Measurements from ENCODE around the gene MYH15.

The MYH15 gene

GRCh38 chr3:108493862-108494261 is 16.5 kb downstream of the MYH15 start:
- Histone ChIP-seq H3K4me3 (ENCODE audit: low read depth, low read length) (no peak overlapping the region), H3K4me1 (ENCODE audit: control insufficient read depth, insufficient read depth, low read length) (no peaks in the 10 kb centered on the region), H3K9ac (ENCODE audit: low read depth, low read length) (no peak overlapping the region), H3K27ac (ENCODE audit: low read depth, low read length) (no peak overlapping the region), H3K27me3 (ENCODE audit: control insufficient read depth, insufficient read depth, low read length) (no peaks in the 10 kb centered on the region), H3K9me3 (ENCODE audit: control insufficient read depth, insufficient read depth, low read length) (no peaks in the 10 kb centered on the region), H3K36me3 (ENCODE audit: control insufficient read depth, insufficient read depth, low read length) (no peaks in the 10 kb centered on the region)

- Histone ChIP-seq H3K9ac (ENCODE audit: low read depth, low read length) (no peak overlapping the region), H3K36me3 (ENCODE audit: control insufficient read depth, insufficient read depth, low read length) (no peaks in the 10 kb centered on the region), H3K27me3 (ENCODE audit: control insufficient read depth, insufficient read depth, low read length) (no peaks in the 10 kb centered on the region), H3K9me3 (ENCODE audit: control insufficient read depth, insufficient read depth, low read length) (no peaks in the 10 kb centered on the region), H3K4me1 (ENCODE audit: control insufficient read depth, insufficient read depth, low read length) (peaks cover 9% of the 10 kb centered on the region), H3K4me3 (ENCODE audit: low read depth, low read length) (no peak overlapping the region), H3K27ac (ENCODE audit: low read depth, low read length) (no peak overlapping the region)
Observed at GRCh38 chr3:108491456-108491855, 18.9 kb downstream of the MYH15 start.

GRCh38 chr3:108489776-108490175 is 20.6 kb downstream of the MYH15 start:
- H3K9ac ChIP-seq (ENCODE audit: low read depth, low read length), result no peak overlapping the region
- H3K27me3 ChIP-seq (ENCODE audit: control insufficient read depth, insufficient read depth, low read length), result no peaks in the 10 kb centered on the region
- no peak overlapping the region for H3K4me3 ChIP-seq (ENCODE audit: low read depth, low read length)
- no peaks in the 10 kb centered on the region for H3K9me3 ChIP-seq (ENCODE audit: control insufficient read depth, insufficient read depth, low read length)
- H3K4me1 ChIP-seq (ENCODE audit: control insufficient read depth, insufficient read depth, low read length), result peaks cover 25% of the 10 kb centered on the region
- H3K36me3 ChIP-seq (ENCODE audit: control insufficient read depth, insufficient read depth, low read length), result no peaks in the 10 kb centered on the region
- H3K27ac ChIP-seq (ENCODE audit: low read depth, low read length), result no peak overlapping the region

- no peaks in the 10 kb centered on the region for H3K27me3 ChIP-seq (ENCODE audit: control insufficient read depth, insufficient read depth, low read length)
- no peaks in the 10 kb centered on the region for H3K9me3 ChIP-seq (ENCODE audit: control insufficient read depth, insufficient read depth, low read length)
- no peak overlapping the region for H3K4me3 ChIP-seq (ENCODE audit: low read depth, low read length)
- no peak overlapping the region for H3K9ac ChIP-seq (ENCODE audit: low read depth, low read length)
- H3K4me1 ChIP-seq (ENCODE audit: control insufficient read depth, insufficient read depth, low read length), result peaks cover 27% of the 10 kb centered on the region
- H3K36me3 ChIP-seq (ENCODE audit: control insufficient read depth, insufficient read depth, low read length), result no peaks in the 10 kb centered on the region
- no peak overlapping the region for H3K27ac ChIP-seq (ENCODE audit: low read depth, low read length)
Observed at GRCh38 chr3:108488631-108489030, 21.8 kb downstream of the MYH15 start.

- H3K36me3 ChIP-seq (ENCODE audit: control insufficient read depth, insufficient read depth, low read length), result no peaks in the 10 kb centered on the region
- H3K9me3 ChIP-seq (ENCODE audit: control insufficient read depth, insufficient read depth, low read length), result no peaks in the 10 kb centered on the region
- no peaks in the 10 kb centered on the region for H3K27me3 ChIP-seq (ENCODE audit: control insufficient read depth, insufficient read depth, low read length)
- H3K4me1 ChIP-seq (ENCODE audit: control insufficient read depth, insufficient read depth, low read length), result peaks cover 27% of the 10 kb centered on the region
- H3K27ac ChIP-seq (ENCODE audit: low read depth, low read length), result no peak overlapping the region
- H3K9ac ChIP-seq (ENCODE audit: low read depth, low read length), result no peak overlapping the region
- no peak overlapping the region for H3K4me3 ChIP-seq (ENCODE audit: low read depth, low read length)
Observed at GRCh38 chr3:108487439-108487838, 23.0 kb downstream of the MYH15 start.

GRCh38 chr3:108486941-108487340 is 23.5 kb downstream of the MYH15 start:
- Histone ChIP-seq H3K27ac (ENCODE audit: low read depth, low read length) (no peak overlapping the region), H3K4me1 (ENCODE audit: control insufficient read depth, insufficient read depth, low read length) (peaks cover 27% of the 10 kb centered on the region), H3K4me3 (ENCODE audit: low read depth, low read length) (no peak overlapping the region), H3K9me3 (ENCODE audit: control insufficient read depth, insufficient read depth, low read length) (no peaks in the 10 kb centered on the region), H3K9ac (ENCODE audit: low read depth, low read length) (no peak overlapping the region), H3K27me3 (ENCODE audit: control insufficient read depth, insufficient read depth, low read length) (no peaks in the 10 kb centered on the region), H3K36me3 (ENCODE audit: control insufficient read depth, insufficient read depth, low read length) (no peaks in the 10 kb centered on the region)

- Histone ChIP-seq H3K27ac (ENCODE audit: low read depth, low read length) (no peak overlapping the region), H3K4me3 (ENCODE audit: low read depth, low read length) (no peak overlapping the region), H3K27me3 (ENCODE audit: control insufficient read depth, insufficient read depth, low read length) (no peaks in the 10 kb centered on the region)
Observed at GRCh38 chr3:108486338-108486737, 24.1 kb downstream of the MYH15 start.

GRCh38 chr3:108485146-108485545 is 25.2 kb downstream of the MYH15 start:
- Histone ChIP-seq H3K27ac (ENCODE audit: low read depth, low read length) (peak overlapping the region; percentile 73), H3K4me1 (ENCODE audit: control insufficient read depth, insufficient read depth, low read length) (peaks cover 27% of the 10 kb centered on the region), H3K4me3 (ENCODE audit: low read depth, low read length) (0 out of 2 replicates have a peak overlapping the region, but pooled peaks have one; percentile 27), H3K36me3 (ENCODE audit: control insufficient read depth, insufficient read depth, low read length) (no peaks in the 10 kb centered on the region), H3K9me3 (ENCODE audit: control insufficient read depth, insufficient read depth, low read length) (no peaks in the 10 kb centered on the region), H3K9ac (ENCODE audit: low read depth, low read length) (no peak overlapping the region), H3K27me3 (ENCODE audit: control insufficient read depth, insufficient read depth, low read length) (no peaks in the 10 kb centered on the region)

More at GRCh38 chr3:108486338-108486737, 24.1 kb downstream of the MYH15 start:
- peaks cover 27% of the 10 kb centered on the region for H3K4me1 ChIP-seq (ENCODE audit: control insufficient read depth, insufficient read depth, low read length)
- no peak overlapping the region for H3K9ac ChIP-seq (ENCODE audit: low read depth, low read length)
- no peaks in the 10 kb centered on the region for H3K9me3 ChIP-seq (ENCODE audit: control insufficient read depth, insufficient read depth, low read length)
- no peaks in the 10 kb centered on the region for H3K36me3 ChIP-seq (ENCODE audit: control insufficient read depth, insufficient read depth, low read length)

GRCh38 chr3:108479224-108479623 is 31.2 kb downstream of the MYH15 start:
- no peak overlapping the region for H3K4me3 ChIP-seq (ENCODE audit: low read depth, low read length)
- no peaks in the 10 kb centered on the region for H3K4me1 ChIP-seq (ENCODE audit: control insufficient read depth, insufficient read depth, low read length)
- no peaks in the 10 kb centered on the region for H3K36me3 ChIP-seq (ENCODE audit: control insufficient read depth, insufficient read depth, low read length)
- no peak overlapping the region for H3K27ac ChIP-seq (ENCODE audit: low read depth, low read length)
- H3K27me3 ChIP-seq (ENCODE audit: control insufficient read depth, insufficient read depth, low read length), result no peaks in the 10 kb centered on the region
- H3K9me3 ChIP-seq (ENCODE audit: control insufficient read depth, insufficient read depth, low read length), result no peaks in the 10 kb centered on the region
- no peak overlapping the region for H3K9ac ChIP-seq (ENCODE audit: low read depth, low read length)

- Histone ChIP-seq H3K36me3 (ENCODE audit: control insufficient read depth, insufficient read depth, low read length) (no peaks in the 10 kb centered on the region), H3K4me1 (ENCODE audit: control insufficient read depth, insufficient read depth, low read length) (no peaks in the 10 kb centered on the region), H3K9ac (ENCODE audit: low read depth, low read length) (no peak overlapping the region), H3K27me3 (ENCODE audit: control insufficient read depth, insufficient read depth, low read length) (no peaks in the 10 kb centered on the region), H3K9me3 (ENCODE audit: control insufficient read depth, insufficient read depth, low read length) (no peaks in the 10 kb centered on the region), H3K4me3 (ENCODE audit: low read depth, low read length) (no peak overlapping the region), H3K27ac (ENCODE audit: low read depth, low read length) (no peak overlapping the region)
Observed at GRCh38 chr3:108477511-108478147, 32.8 kb downstream of the MYH15 start.

- Histone ChIP-seq H3K9me3 (ENCODE audit: control insufficient read depth, insufficient read depth, low read length) (no peaks in the 10 kb centered on the region), H3K4me1 (ENCODE audit: control insufficient read depth, insufficient read depth, low read length) (peaks cover 4% of the 10 kb centered on the region; the same call in 1 of the 2 replicates), H3K27ac (ENCODE audit: low read depth, low read length) (no peak overlapping the region), H3K9ac (ENCODE audit: low read depth, low read length) (no peak overlapping the region), H3K4me3 (ENCODE audit: low read depth, low read length) (no peak overlapping the region), H3K36me3 (ENCODE audit: control insufficient read depth, insufficient read depth, low read length) (no peaks in the 10 kb centered on the region), H3K27me3 (ENCODE audit: control insufficient read depth, insufficient read depth, low read length) (no peaks in the 10 kb centered on the region)
Observed at GRCh38 chr3:108475220-108475782, 35.1 kb downstream of the MYH15 start.
